SK-N-MC (cell line): ENCODE data around the gene PIK3R1.
A peak's percentile ranks its signal among the peaks of the same experiment; 100 is the strongest.

ENCODE experiments used
- DNase-seq: peaks from one replicate; pipeline ENCODE4 v3.0.0-alpha.2; 2011; ENCODE audit warnings: low read depth, low spot score
- H3K27ac ChIP-seq: fragments of 200-600 bp; sonication (generic); 2 replicates; pipeline ENCODE4 v1.5.1; 2016; ENCODE audit warnings: mixed run types
- H3K36me3 ChIP-seq: fragments of 200-600 bp; sonication (generic); 2 replicates; pipeline ENCODE4 v1.6.1; 2017; ENCODE audit warnings: antibody characterized with exemption, low read length, mixed read lengths; ENCODE audit not compliant: insufficient read depth
- H3K4me3 ChIP-seq: fragments of 200-600 bp; sonication (generic); 2 replicates; pipeline ENCODE4 v1.5.1; 2016
- H3K9ac ChIP-seq: fragments of 200-600 bp; sonication (generic); 2 replicates; pipeline ENCODE4 v1.8.0; 2017; ENCODE audit warnings: mixed run types, mixed read lengths; ENCODE audit not compliant: insufficient read length
- H3K9me3 ChIP-seq: fragments of 200-600 bp; sonication (generic); 2 replicates; pipeline ENCODE4 v1.6.1; 2017; ENCODE audit warnings: low read depth, mild to moderate bottlenecking, antibody characterized with exemption, low read length, moderate library complexity, mixed read lengths
- EZH2 ChIP-seq: fragments of 200-600 bp; sonication (generic); IDR thresholded peaks from one replicate; pipeline ENCODE4 v1.6.1; 2017; ENCODE audit warnings: antibody characterized with exemption
- FOXP2 ChIP-seq: optimal IDR thresholded peaks from 2 replicates; pipeline ENCODE3; 2011; ENCODE audit warnings: mild to moderate bottlenecking, moderate library complexity; ENCODE audit not compliant: insufficient read depth; ENCODE audit errors: extremely low read length, control extremely low read depth
- POLR2AphosphoS5 ChIP-seq: IDR thresholded peaks from 2 replicates; pipeline ENCODE4 v1.6.1; 2012; ENCODE audit warnings: mild to moderate bottlenecking, low read depth, low read length, borderline replicate concordance

PIK3R1 gene

GRCh38 chr5:68269820-68270219, 54.3 kb downstream of the PIK3R1 start:
- peak overlapping the region; percentile 87 for H3K27ac ChIP-seq
- no peaks in the 10 kb centered on the region for H3K9me3 ChIP-seq
- peaks cover 19% of the 10 kb centered on the region for H3K36me3 ChIP-seq
- DNase-seq = no peak
- peak overlapping the region; percentile 48 for H3K9ac ChIP-seq
- peak overlapping the region; percentile 32 for H3K4me3 ChIP-seq
- no peak for TF ChIP-seq POLR2AphosphoS5
- no peak for TF ChIP-seq FOXP2
- no peak for TF ChIP-seq EZH2

- Histone ChIP-seq H3K36me3 (peaks cover 18% of the 10 kb centered on the region), H3K9ac (peak overlapping the region; percentile 48), H3K9me3 (no peaks in the 10 kb centered on the region), H3K27ac (peak overlapping the region; percentile 87), H3K4me3 (no peak overlapping the region; the same call in 1 of the 2 replicates)
- no peak for DNase-seq
- TF ChIP-seq POLR2AphosphoS5 (no peak), FOXP2 (no peak), EZH2 (no peak)
Observed at GRCh38 chr5:68270399-68270975, 54.9 kb downstream of the PIK3R1 start.

GRCh38 chr5:68271124-68271523, 55.6 kb downstream of the PIK3R1 start:
- H3K4me3 ChIP-seq = 0 out of 2 replicates have a peak overlapping the region, but pooled peaks have one; percentile 3
- peak overlapping the region; percentile 24 for H3K9ac ChIP-seq
- peaks cover 24% of the 10 kb centered on the region for H3K36me3 ChIP-seq
- H3K9me3 ChIP-seq = no peaks in the 10 kb centered on the region
- TF ChIP-seq EZH2 (no peak), POLR2AphosphoS5 (no peak), FOXP2 (no peak)
- DNase-seq = no peak
- peak overlapping the region; percentile 66; the same call in 1 of the 2 replicates for H3K27ac ChIP-seq

- H3K36me3 ChIP-seq = peaks cover 36% of the 10 kb centered on the region
- H3K9ac ChIP-seq = no peak overlapping the region
- H3K27ac ChIP-seq = peak overlapping the region; percentile 66; the same call in 1 of the 2 replicates
- no peak for TF ChIP-seq POLR2AphosphoS5
- TF ChIP-seq EZH2 = no peak
- no peak for TF ChIP-seq FOXP2
- H3K9me3 ChIP-seq = no peaks in the 10 kb centered on the region
- DNase-seq = no peak
- H3K4me3 ChIP-seq = no peak overlapping the region
Observed at GRCh38 chr5:68272289-68272688, 56.7 kb downstream of the PIK3R1 start.

GRCh38 chr5:68273717-68274409, 58.3 kb downstream of the PIK3R1 start:
- no peak for TF ChIP-seq EZH2
- no peak for TF ChIP-seq POLR2AphosphoS5
- TF ChIP-seq FOXP2 = no peak
- Histone ChIP-seq H3K9me3 (no peaks in the 10 kb centered on the region), H3K4me3 (no peak overlapping the region), H3K9ac (no peak overlapping the region), H3K36me3 (peaks cover 50% of the 10 kb centered on the region), H3K27ac (no peak overlapping the region)
- no peak for DNase-seq

GRCh38 chr5:68274847-68275651, 59.5 kb downstream of the PIK3R1 start:
- H3K9ac ChIP-seq = no peak overlapping the region
- no peaks in the 10 kb centered on the region for H3K9me3 ChIP-seq
- H3K36me3 ChIP-seq = peaks cover 62% of the 10 kb centered on the region
- no peak overlapping the region for H3K27ac ChIP-seq
- TF ChIP-seq FOXP2 (no peak), EZH2 (no peak), POLR2AphosphoS5 (no peak)
- no peak overlapping the region for H3K4me3 ChIP-seq
- DNase-seq = no peak

- no peaks in the 10 kb centered on the region for H3K9me3 ChIP-seq
- peaks cover 78% of the 10 kb centered on the region for H3K36me3 ChIP-seq
- H3K9ac ChIP-seq = no peak overlapping the region
- H3K27ac ChIP-seq = no peak overlapping the region
- DNase-seq = no peak
- TF ChIP-seq EZH2 (no peak), POLR2AphosphoS5 (no peak), FOXP2 (no peak)
- H3K4me3 ChIP-seq = no peak overlapping the region
Observed at GRCh38 chr5:68276740-68277139, 61.2 kb downstream of the PIK3R1 start.

GRCh38 chr5:68277431-68277830, 61.9 kb downstream of the PIK3R1 start:
- no peaks in the 10 kb centered on the region for H3K9me3 ChIP-seq
- H3K4me3 ChIP-seq = no peak overlapping the region
- no peak for DNase-seq
- H3K27ac ChIP-seq = no peak overlapping the region
- no peak overlapping the region for H3K9ac ChIP-seq
- TF ChIP-seq POLR2AphosphoS5 (no peak), EZH2 (no peak), FOXP2 (no peak)
- peaks cover 85% of the 10 kb centered on the region for H3K36me3 ChIP-seq
